NT2/D1 (cell line): Measurements from ENCODE around the gene TJP1.
"Not testable (repeated sequence)": the region's sequence is repeated elsewhere in the genome, so short reads cannot be mapped to it uniquely, and the experiment has no call there.

Experiments
- DNase-seq: peaks from one replicate; pipeline ENCODE4 v3.0.0-alpha.2; 2011; ENCODE audit warnings: low read depth, low spot score
- H3K27me3 ChIP-seq: 2 replicates; pipeline ENCODE4 v1.6.0; 2011; ENCODE audit warnings: mild to moderate bottlenecking; ENCODE audit not compliant: insufficient read length, insufficient read depth
- H3K36me3 ChIP-seq: 2 replicates; pipeline ENCODE4 v1.6.1; 2011; ENCODE audit warnings: mild to moderate bottlenecking, low read length, mixed read lengths; ENCODE audit not compliant: insufficient read depth, insufficient read length
- H3K4me1 ChIP-seq: 2 replicates; pipeline ENCODE4 v1.5.1; 2011; ENCODE audit not compliant: insufficient read depth, insufficient read length
- H3K4me3 ChIP-seq: 2 replicates; pipeline ENCODE4 v1.5.1; 2011; ENCODE audit warnings: low read depth; ENCODE audit not compliant: insufficient read length
- H3K9ac ChIP-seq: 2 replicates; pipeline ENCODE4 v1.6.0; 2011; ENCODE audit warnings: low read depth; ENCODE audit not compliant: insufficient read length
- H3K9me3 ChIP-seq: 2 replicates; pipeline ENCODE4 v1.5.1; 2011; ENCODE audit warnings: mild to moderate bottlenecking, low read length; ENCODE audit not compliant: insufficient read depth
- SUZ12 ChIP-seq: IDR thresholded peaks from 2 replicates; pipeline ENCODE4 v1.6.1; 2011; ENCODE audit not compliant: insufficient read length, insufficient read depth; ENCODE audit errors: extremely low read depth
- YY1 ChIP-seq: IDR thresholded peaks from 2 replicates; pipeline ENCODE4 v1.6.1; 2011; ENCODE audit not compliant: insufficient read length, insufficient read depth
- ZNF274 ChIP-seq: IDR thresholded peaks from 2 replicates; pipeline ENCODE4 v1.6.1; 2011; ENCODE audit warnings: mild to moderate bottlenecking, low read depth, low read length

Gene TJP1

DNA sequence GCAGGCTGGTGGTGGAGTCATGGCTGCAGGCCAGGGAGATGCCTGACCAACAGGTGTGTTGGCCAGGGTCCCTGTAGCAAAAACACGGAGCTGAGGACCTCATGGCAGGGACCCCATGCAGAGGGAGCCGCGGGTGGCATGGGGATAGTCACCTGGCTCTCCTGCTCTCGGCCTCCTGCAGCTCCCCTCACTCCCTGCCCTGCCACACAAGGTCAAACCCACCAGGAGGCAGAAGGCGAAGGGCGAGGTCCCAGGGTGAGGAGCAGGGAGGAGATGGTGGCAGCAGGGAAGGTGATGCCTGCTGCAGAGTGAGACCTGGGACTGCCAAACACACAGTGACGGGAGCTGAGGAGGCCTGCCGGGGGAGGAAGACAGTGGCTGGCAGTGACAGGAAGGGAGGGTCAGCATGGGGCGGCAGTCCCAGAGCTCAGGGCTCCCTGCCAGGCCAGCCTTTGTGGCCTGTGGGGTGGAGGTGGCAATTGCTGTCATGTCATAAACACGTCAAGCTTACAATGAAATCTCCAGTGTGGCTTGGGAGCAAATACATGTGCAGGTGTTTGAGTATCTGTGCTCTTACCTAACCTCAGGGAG is 144.3 kb downstream of the TJP1 start:
- no peak for DNase-seq
- TF ChIP-seq YY1, result no peak
- no peak for TF ChIP-seq SUZ12
- TF ChIP-seq ZNF274, result no peak
- H3K9me3 ChIP-seq, result no peaks in the 10 kb centered on the region

DNA sequence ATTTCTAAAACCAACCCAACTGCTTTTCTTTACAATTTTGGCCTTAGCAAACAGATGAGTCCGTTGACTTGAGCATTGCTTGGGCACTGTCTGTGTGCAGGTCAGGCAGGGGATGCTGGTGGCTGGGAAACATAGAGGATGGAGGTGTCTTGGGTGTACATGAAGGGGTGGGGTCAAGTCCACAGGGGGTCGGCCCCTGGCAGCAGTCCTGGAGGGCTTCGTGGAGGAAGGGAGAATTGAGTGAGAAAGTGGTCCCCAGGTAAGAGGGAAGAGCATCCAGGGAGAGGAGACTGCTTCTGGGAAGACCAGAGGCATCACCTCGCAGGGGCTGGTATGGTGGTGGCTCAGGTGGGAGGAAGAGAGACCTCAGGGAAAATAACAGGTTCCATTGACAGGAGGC is 144.8 kb downstream of the TJP1 start:
- no peaks in the 10 kb centered on the region for H3K27me3 ChIP-seq
- TF ChIP-seq SUZ12 (no peak), YY1 (no peak), ZNF274 (no peak)
- H3K4me3 ChIP-seq, result no peak overlapping the region
- H3K36me3 ChIP-seq, result no peaks in the 10 kb centered on the region
- H3K9me3 ChIP-seq, result no peaks in the 10 kb centered on the region
- H3K9ac ChIP-seq, result no peak overlapping the region
- DNase-seq, result no peak
- H3K4me1 ChIP-seq, result peaks cover 2% of the 10 kb centered on the region

More for the DNA sequence above, 144.3 kb downstream of the TJP1 start:
- H3K9ac ChIP-seq, result no peak overlapping the region
- H3K4me3 ChIP-seq, result no peak overlapping the region
- H3K36me3 ChIP-seq, result no peaks in the 10 kb centered on the region
- no peaks in the 10 kb centered on the region for H3K27me3 ChIP-seq
- H3K4me1 ChIP-seq, result peaks cover 2% of the 10 kb centered on the region

DNA sequence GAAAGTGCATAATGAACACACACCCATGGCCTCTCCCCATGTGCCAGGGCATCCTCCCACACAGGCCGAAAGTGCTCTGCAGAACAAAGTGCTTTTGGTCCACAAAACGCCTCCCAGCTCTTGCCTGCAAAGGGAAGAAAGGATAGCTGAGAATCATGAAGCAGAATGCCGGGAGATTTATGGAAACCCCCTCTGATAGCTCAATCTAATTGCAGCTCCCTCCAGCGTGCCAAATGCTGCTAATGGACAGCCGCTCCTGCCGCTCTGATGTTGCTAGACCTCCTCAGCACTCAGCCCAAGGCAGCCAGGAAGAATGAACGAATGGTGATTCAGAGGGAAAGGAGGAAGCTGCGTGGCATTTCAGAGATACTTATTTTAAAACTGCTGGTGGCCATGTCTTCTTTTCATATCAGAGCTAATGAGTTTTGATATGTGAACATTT is 145.3 kb downstream of the TJP1 start:
- no peak overlapping the region for H3K9ac ChIP-seq
- TF ChIP-seq YY1, result no peak
- no peak for TF ChIP-seq SUZ12
- TF ChIP-seq ZNF274, result no peak
- no peak for DNase-seq
- no peaks in the 10 kb centered on the region for H3K36me3 ChIP-seq
- H3K4me3 ChIP-seq, result no peak overlapping the region
- no peaks in the 10 kb centered on the region for H3K9me3 ChIP-seq
- H3K4me1 ChIP-seq, result peaks cover 2% of the 10 kb centered on the region
- H3K27me3 ChIP-seq, result no peaks in the 10 kb centered on the region

GRCh38 chr15:29676374-29676960 is 145.8 kb downstream of the TJP1 start:
- not testable (repeated sequence) for H3K27me3 ChIP-seq, H3K36me3 ChIP-seq, H3K9ac ChIP-seq, H3K9me3 ChIP-seq, DNase-seq, H3K4me1 ChIP-seq, H3K4me3 ChIP-seq

DNA sequence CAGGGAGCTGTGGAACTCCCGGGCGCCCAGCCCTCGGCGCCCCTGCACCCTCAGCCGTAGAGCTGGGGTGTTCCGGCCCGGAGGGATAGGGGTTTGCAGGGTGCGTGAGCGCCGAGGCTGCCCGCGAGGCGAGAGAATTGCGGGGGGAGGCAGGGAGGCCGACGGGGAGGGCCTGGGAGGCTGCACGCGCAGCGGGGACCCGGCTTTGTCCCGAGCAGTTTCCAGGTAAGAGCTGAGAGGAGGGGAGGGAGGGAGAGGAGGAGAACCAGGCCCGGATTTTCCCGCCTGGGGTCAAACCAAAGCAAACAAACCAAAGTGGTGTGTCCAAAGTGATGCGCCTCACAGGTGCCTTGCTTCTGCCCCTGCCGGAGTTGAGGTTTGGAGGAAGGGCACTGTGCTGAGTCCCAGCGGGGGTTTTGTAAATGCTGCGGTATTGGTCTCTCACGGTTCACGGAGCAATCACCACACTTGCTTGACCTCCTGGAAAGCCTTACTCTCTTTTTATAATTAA is 146.4 kb downstream of the TJP1 start:
- H3K9me3 ChIP-seq, result no peaks in the 10 kb centered on the region
- DNase-seq, result no peak
- peak overlapping the region; percentile 80 for H3K9ac ChIP-seq
- H3K4me1 ChIP-seq, result peaks cover 2% of the 10 kb centered on the region
- no peaks in the 10 kb centered on the region for H3K27me3 ChIP-seq
- peak overlapping the region; percentile 61 for H3K4me3 ChIP-seq
- TF ChIP-seq YY1, result no peak
- no peak for TF ChIP-seq ZNF274
- no peak for TF ChIP-seq SUZ12
- H3K36me3 ChIP-seq, result no peaks in the 10 kb centered on the region

DNA sequence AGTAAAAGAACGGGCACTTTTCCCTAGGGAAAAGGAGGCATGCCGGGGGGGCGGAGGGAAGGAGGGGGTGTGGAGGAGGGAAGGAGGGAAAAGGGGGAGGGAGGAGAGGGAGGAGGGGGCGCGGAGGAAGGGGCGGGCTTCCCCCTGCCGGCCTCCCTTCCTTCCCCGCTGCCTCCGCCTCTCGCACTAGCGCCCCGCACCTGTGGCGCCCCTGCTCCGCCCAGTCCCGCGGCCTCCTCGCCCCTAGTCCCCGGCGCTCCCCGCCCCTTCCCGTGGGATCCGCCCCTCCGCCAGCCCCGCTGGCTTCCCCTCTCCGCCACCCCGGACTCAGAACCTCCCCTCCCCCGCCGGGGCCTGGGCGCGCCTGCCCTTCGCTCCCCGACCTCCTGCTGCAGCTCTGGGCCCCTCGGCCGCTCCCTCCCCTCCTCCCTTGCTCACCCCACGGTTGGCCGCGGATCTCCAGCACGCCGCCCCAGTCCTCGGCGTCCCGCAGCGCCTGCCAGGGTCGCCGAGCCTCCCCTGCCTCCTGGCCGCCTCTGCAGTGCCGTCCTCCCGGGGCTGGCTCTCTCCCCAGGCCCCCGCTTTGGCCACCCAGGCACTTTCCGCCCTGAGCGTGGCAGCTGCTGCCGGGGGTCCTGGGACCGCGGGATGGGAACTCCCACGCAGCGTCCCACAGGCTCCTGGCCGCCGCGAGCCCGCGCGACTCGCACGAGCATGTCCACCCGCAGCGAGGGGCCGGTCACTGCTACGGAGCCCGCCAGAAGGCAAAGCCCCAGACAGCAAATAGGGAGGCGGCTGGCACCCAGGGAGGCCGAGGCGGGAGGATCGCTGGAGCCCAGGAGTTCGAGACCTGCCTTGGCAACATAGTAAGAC is 147.4 kb downstream of the TJP1 start:
- no peaks in the 10 kb centered on the region for H3K27me3 ChIP-seq
- H3K9me3 ChIP-seq, result no peaks in the 10 kb centered on the region
- peak overlapping the region; percentile 80 for H3K9ac ChIP-seq
- peaks cover 2% of the 10 kb centered on the region for H3K4me1 ChIP-seq
- no peaks in the 10 kb centered on the region for H3K36me3 ChIP-seq
- peak; percentile 60 for DNase-seq
- TF ChIP-seq YY1 (no peak), SUZ12 (no peak), ZNF274 (no peak)
- H3K4me3 ChIP-seq, result peak overlapping the region; percentile 61
